Hepatocyte (in vitro differentiated cells): Measurements from ENCODE around the gene PDZD7. TPM values are rescaled to one million over a fixed set of nuclear protein-coding genes. Genes with fewer than 3 reads are reported as not detected.
A peak's percentile ranks its signal among the peaks of the same experiment; 100 is the strongest.

ENCODE experiments used
- DNase-seq: peaks from one replicate; pipeline ENCODE4 v3.0.0-alpha.2; 2016; ENCODE audit warnings: low spot score
- H2AFZ ChIP-seq: fragments of 200-600 bp; sonication (generic); 2 replicates; pipeline ENCODE4 v1.6.0; 2016; ENCODE audit warnings: antibody characterized with exemption, mild to moderate bottlenecking
- H3K27ac ChIP-seq: fragments of 200-600 bp; sonication (generic); 2 replicates; pipeline ENCODE4 v1.5.1; 2016; ENCODE audit warnings: mild to moderate bottlenecking
- H3K27me3 ChIP-seq: fragments of 200-600 bp; sonication (generic); 2 replicates; pipeline ENCODE4 v1.6.1; 2016
- H3K36me3 ChIP-seq: fragments of 200-600 bp; sonication (generic); replicated peaks from 2 replicates; pipeline ENCODE4 v1.5.1; 2016; ENCODE audit warnings: low read depth; ENCODE audit not compliant: insufficient read depth
- H3K4me1 ChIP-seq: fragments of 200-600 bp; sonication (generic); 2 replicates; pipeline ENCODE4 v1.5.1; 2016; ENCODE audit warnings: mild to moderate bottlenecking, moderate library complexity; ENCODE audit not compliant: insufficient read depth
- H3K4me2 ChIP-seq: fragments of 200-600 bp; sonication (generic); 2 replicates; pipeline ENCODE4 v1.6.0; 2016
- H3K4me3 ChIP-seq: fragments of 200-600 bp; sonication (generic); 2 replicates; pipeline ENCODE4 v1.5.1; 2016; ENCODE audit warnings: mild to moderate bottlenecking
- H3K79me2 ChIP-seq: fragments of 200-600 bp; sonication (generic); 2 replicates; pipeline ENCODE4 v1.6.0; 2017; ENCODE audit warnings: mild to moderate bottlenecking
- H3K9me2 ChIP-seq: fragments of 200-600 bp; sonication (generic); replicated peaks from 2 replicates; pipeline ENCODE4 v1.6.0; 2017; ENCODE audit warnings: mild to moderate bottlenecking; ENCODE audit not compliant: insufficient read depth
- H3K9me3 ChIP-seq: fragments of 200-600 bp; sonication (generic); 2 replicates; pipeline ENCODE4 v1.5.1; 2016; ENCODE audit warnings: low read depth, mild to moderate bottlenecking
- H4K20me1 ChIP-seq: fragments of 200-600 bp; sonication (generic); 2 replicates; pipeline ENCODE4 v1.6.0; 2016; ENCODE audit warnings: mild to moderate bottlenecking; ENCODE audit not compliant: insufficient read depth, poor library complexity, severe bottlenecking
- EZH2 ChIP-seq: fragments of 200-600 bp; sonication (generic); IDR thresholded peaks from 2 replicates; pipeline ENCODE4 v1.6.1; 2016; ENCODE audit warnings: antibody characterized with exemption, mild to moderate bottlenecking, borderline replicate concordance
- EZH2phosphoT487 ChIP-seq: fragments of 200-600 bp; sonication (generic); IDR thresholded peaks from one replicate; pipeline ENCODE4 v1.6.1; 2018; ENCODE audit warnings: antibody characterized with exemption, mild to moderate bottlenecking, low read depth, moderate library complexity; ENCODE audit not compliant: unreplicated experiment, severe bottlenecking
- whole genome bisulfite sequencing: methylation state at CpG from one replicate; pipeline ENCODE4 v1.1.6; 2016; ENCODE audit warnings: low lambda C conversion rate; ENCODE audit errors: missing lambda C conversion rate; 5-methylcytosine and 5-hydroxymethylcytosine counted together
- polyA plus RNA-seq: library from polyadenylated mRNA; unstranded; fragments of >200 nt; fragmentation: Nextera tagmentation; extraction: Ambion mirVana; gene quantifications from 2 replicates; pipeline ENCODE4 v1.2.1, GENCODE V29; 2016
- total RNA-seq: library from RNA; depleted of rRNA; stranded (reverse); fragments of >200 nt; gene quantifications from 2 replicates; pipeline ENCODE4 v1.2.3, GENCODE V29; 2014
- TF ChIP-seq, protein P1 (sequence below): fragments of 200-600 bp; sonication (generic); IDR thresholded peaks from 2 replicates; pipeline ENCODE4 v1.5.1; 2016; ENCODE audit warnings: antibody characterized with exemption, mild to moderate bottlenecking; ENCODE audit not compliant: poor library complexity

The PDZD7 gene
- total and polyA plus RNA-seq, 2 experiments from 2014 or later: 6.0 to 8.4 TPM

GRCh38 chr10:100970914-100971811 is 59.8 kb downstream of the PDZD7 start:
- no peaks in the 10 kb centered on the region for H3K9me3 ChIP-seq
- H3K27me3 ChIP-seq: no peaks in the 10 kb centered on the region
- TF ChIP-seq, protein P1, sequence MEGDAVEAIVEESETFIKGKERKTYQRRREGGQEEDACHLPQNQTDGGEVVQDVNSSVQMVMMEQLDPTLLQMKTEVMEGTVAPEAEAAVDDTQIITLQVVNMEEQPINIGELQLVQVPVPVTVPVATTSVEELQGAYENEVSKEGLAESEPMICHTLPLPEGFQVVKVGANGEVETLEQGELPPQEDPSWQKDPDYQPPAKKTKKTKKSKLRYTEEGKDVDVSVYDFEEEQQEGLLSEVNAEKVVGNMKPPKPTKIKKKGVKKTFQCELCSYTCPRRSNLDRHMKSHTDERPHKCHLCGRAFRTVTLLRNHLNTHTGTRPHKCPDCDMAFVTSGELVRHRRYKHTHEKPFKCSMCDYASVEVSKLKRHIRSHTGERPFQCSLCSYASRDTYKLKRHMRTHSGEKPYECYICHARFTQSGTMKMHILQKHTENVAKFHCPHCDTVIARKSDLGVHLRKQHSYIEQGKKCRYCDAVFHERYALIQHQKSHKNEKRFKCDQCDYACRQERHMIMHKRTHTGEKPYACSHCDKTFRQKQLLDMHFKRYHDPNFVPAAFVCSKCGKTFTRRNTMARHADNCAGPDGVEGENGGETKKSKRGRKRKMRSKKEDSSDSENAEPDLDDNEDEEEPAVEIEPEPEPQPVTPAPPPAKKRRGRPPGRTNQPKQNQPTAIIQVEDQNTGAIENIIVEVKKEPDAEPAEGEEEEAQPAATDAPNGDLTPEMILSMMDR: no peak
- TF ChIP-seq EZH2: no peak
- TF ChIP-seq EZH2phosphoT487: no peak
- no peaks in the 10 kb centered on the region for H4K20me1 ChIP-seq
- peaks cover 24% of the 10 kb centered on the region for H3K4me1 ChIP-seq
- no peak overlapping the region for H3K4me3 ChIP-seq
- H3K9me2 ChIP-seq: no peaks in the 10 kb centered on the region
- DNase-seq: peak; percentile 56
- WGBS: 53% methylated on average over 4 of the region's 4 CpGs
- no peak overlapping the region for H2AFZ ChIP-seq
- H3K79me2 ChIP-seq: peaks cover 19% of the 10 kb centered on the region
- peak overlapping the region; percentile 83 for H3K27ac ChIP-seq
- H3K36me3 ChIP-seq: no peaks in the 10 kb centered on the region
- peak overlapping the region; percentile 98 for H3K4me2 ChIP-seq

DNA sequence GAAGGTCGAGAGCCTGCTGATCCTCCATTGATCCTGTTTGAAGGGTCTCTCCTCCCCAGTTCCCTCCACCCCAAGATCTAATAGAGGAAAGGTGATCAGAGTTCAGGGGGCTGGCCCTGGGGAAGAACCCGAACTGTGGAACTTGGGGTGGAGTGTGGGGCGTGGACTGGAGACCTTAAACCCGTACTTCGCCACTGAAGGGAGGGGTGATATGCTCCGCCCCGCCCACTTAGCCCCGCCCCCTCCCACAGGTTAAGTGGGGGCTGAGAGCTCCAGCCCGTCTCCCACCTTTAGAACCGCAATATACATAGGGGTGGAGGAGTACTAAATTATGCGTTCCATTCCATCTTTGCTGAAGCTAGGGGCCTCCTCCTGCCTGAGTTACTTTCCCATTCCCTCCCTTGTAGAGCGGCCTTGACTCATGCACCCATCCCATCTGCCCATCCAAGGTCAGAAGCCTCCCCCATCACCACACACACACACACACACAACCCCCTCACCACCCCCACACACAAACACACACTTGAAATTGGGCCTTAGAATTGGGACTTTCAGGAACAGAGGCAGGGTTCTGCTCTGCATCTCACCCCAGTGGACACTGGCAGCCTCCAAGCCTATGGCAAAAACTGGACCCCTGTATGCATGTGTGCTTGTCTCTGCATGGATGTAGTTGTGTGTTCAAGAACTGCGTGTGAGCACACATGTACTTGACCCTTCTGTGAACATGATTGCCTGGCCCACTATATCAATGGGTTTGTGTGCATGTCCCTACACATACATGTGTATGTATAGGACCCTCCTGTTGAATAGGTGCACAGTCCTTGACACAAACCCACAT is 60.6 kb downstream of the PDZD7 start:
- peak; percentile 72 for DNase-seq
- Histone ChIP-seq H3K27me3 (no peaks in the 10 kb centered on the region), H3K27ac (peak overlapping the region; percentile 83), H3K4me1 (peaks cover 24% of the 10 kb centered on the region), H4K20me1 (no peaks in the 10 kb centered on the region), H3K4me2 (peak overlapping the region; percentile 98), H3K36me3 (no peaks in the 10 kb centered on the region), H3K79me2 (peaks cover 19% of the 10 kb centered on the region), H3K9me2 (no peaks in the 10 kb centered on the region), H3K9me3 (no peaks in the 10 kb centered on the region), H2AFZ (peak overlapping the region; percentile 93), H3K4me3 (peak overlapping the region; percentile 96)
- WGBS: 34% methylated on average over 8 of the region's 13 CpGs
- TF ChIP-seq, protein P1: no peak
- no peak for TF ChIP-seq EZH2
- no peak for TF ChIP-seq EZH2phosphoT487

DNA sequence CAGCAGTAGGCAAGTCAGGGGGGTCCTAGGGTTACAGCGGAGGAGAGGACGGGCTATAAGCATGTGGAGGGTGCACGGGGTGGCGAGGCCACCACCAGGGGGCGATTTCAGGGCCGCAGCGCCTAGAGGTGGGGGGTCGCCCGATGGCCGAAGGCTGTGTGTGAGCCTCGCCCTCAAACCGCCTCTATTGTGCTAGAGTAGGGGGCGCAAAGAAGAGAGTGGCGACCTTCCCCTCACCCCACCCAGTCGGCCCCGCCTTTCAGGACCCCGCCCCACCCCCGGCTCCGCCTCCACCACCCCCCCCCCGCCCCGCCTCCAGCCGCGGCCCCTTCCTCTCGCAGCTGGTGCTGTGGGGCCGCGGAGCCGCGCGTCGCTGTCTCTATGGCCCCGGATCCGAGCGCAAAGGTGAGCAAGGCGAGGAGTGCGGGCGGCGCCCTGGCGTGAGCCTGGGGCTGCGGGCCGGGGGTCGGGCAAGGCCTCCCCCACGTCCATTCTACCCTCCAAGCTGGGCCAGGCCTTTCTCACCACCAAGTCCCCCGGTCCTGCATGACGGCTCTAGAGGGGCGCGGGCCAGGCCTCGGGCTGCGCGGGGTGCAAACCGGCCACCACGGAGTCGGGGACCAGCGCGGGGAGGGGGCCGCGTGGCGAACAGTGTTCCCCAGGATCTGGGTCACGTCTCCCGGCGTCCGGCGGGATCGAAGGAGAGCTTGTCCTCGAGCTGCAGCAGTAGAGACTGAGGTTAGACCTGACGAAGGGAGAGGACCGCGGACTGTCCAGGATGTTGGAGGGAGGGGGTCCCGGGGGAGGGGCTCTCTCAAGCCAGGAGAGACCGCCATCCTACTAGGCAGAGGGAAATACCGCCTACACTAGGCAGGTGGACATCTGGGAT is 61.5 kb downstream of the PDZD7 start, which contains the start of gene SEMA4G:
TSS of gene SEMA4G (plus strand) at position 318 of the 889 bp plus-strand sequence. CDS start 3,409 bp downstream, outside the sequence.
- H3K27me3 ChIP-seq: no peaks in the 10 kb centered on the region
- peak within 1 kb of the TSS; percentile 83 for H3K27ac ChIP-seq
- H3K9me2 ChIP-seq: no peaks in the 10 kb centered on the region
- peak within 1 kb of the TSS; percentile 96 for H3K4me3 ChIP-seq
- 3% methylated on average over 36 of the region's 70 CpGs for WGBS
- TF ChIP-seq, protein P1: peak; percentile 67
- TF ChIP-seq EZH2phosphoT487: no peak
- DNase-seq: peak; percentile 74
- H3K4me1 ChIP-seq: peaks cover 24% of the 10 kb centered on the region
- H3K9me3 ChIP-seq: no peaks in the 10 kb centered on the region
- H4K20me1 ChIP-seq: no peaks in the 10 kb centered on the region
- peak within 1 kb of the TSS; percentile 98 for H3K4me2 ChIP-seq
- no peaks in the 10 kb centered on the region for H3K36me3 ChIP-seq
- peak within 1 kb of the TSS; percentile 93 for H2AFZ ChIP-seq
- peaks cover 19% of the 10 kb centered on the region for H3K79me2 ChIP-seq
